Measurements from ENCODE around the gene RNF141.

RNF141 gene

GRCh38 chr11:10540915-10541560 lies at the start of gene RNF141:
Gene RNF141 (minus strand): TSS chr11:10541187. CDS start chr11:10534158, 7,029 bp downstream.
- H3K4me3 ChIP-seq (ENCODE audit: low read depth, low read length), result peak within 1 kb of the TSS; percentile 85
- H3K27ac ChIP-seq (ENCODE audit: extremely low read depth, low read depth, low read length), result no peak within 1 kb of the TSS; the same call in 1 of the 2 replicates
- ChIA-PET CTCF (interaction anchor here (0.6 to 3.1 kb wide), 35 partner anchors 9 to 230 kb away, joined by 3 to 25 read pairs (median 4); partner anchors contain the start of gene AMPD3), POLR2A (interaction anchor here (0.6 to 2.3 kb wide), 16 partner anchors 8 to 1489 kb away, joined by 3 to 13 read pairs (median 4); partner anchors contain the start of genes ADM, AMPD3, CTR9 and EIF4G2)
- H3K36me3 ChIP-seq (ENCODE audit: control insufficient read depth in 2 of 2, insufficient read depth in 1 of 2, low read length in 2 of 2), result no peaks in the 10 kb centered on the region
- H3K4me1 ChIP-seq (ENCODE audit: control insufficient read depth, insufficient read depth, low read length), result no peaks in the 10 kb centered on the region
- H3K9me3 ChIP-seq (ENCODE audit: control insufficient read depth, insufficient read depth, low read depth, low read length), result no peaks in the 10 kb centered on the region
- TF ChIP-seq ZNF394 (tag by site-specific recombination; IDR thresholded peaks at IDR 0.05; ENCODE audit: borderline replicate concordance), result no peak
- peak; percentile 46; the same call in 1 of the 2 replicates for TF ChIP-seq ZNF341 (tag by site-specific recombination; IDR thresholded peaks at IDR 0.05; ENCODE audit: low read depth)
- TF ChIP-seq GLIS1 (tag by site-specific recombination; IDR thresholded peaks at IDR 0.05), result peak; percentile 69
- peak; percentile 50; the same call in 1 of the 2 replicates for TF ChIP-seq SCRT2 (tag by site-specific recombination; IDR thresholded peaks at IDR 0.05)
- no peak for TF ChIP-seq ZBTB7A (tag by site-specific recombination; IDR thresholded peaks at IDR 0.05; ENCODE audit: low read depth)
- 0 out of 2 replicates have a peak, but pooled peaks have one; percentile 7 for TF ChIP-seq OSR2 (tag by site-specific recombination; IDR thresholded peaks at IDR 0.05)
- TF ChIP-seq ZNF416 (tag by site-specific recombination; IDR thresholded peaks at IDR 0.05), result no peak
- no peak; the same call in 1 of the 2 replicates for TF ChIP-seq ZBTB48 (tag by site-specific recombination; IDR thresholded peaks at IDR 0.05)
- peak; percentile 97 for TF ChIP-seq ZNF449 (tag by site-specific recombination; IDR thresholded peaks at IDR 0.05)
- peak; percentile 83 for TF ChIP-seq GLIS2 (tag by site-specific recombination; IDR thresholded peaks at IDR 0.05)
- TF ChIP-seq ZBTB26 (tag by site-specific recombination; optimal IDR thresholded peaks at IDR 0.05), result peak; percentile 88
- TF ChIP-seq ZNF558 (tag by site-specific recombination; IDR thresholded peaks at IDR 0.05), result no peak
- TF ChIP-seq ZIC2 (tag by site-specific recombination; IDR thresholded peaks at IDR 0.05), result peak; percentile 75
- TF ChIP-seq TCF7L2 (IDR thresholded peaks at IDR 0.05; ENCODE audit: borderline replicate concordance, low read depth, low read length), result peak; percentile 12; the same call in 1 of the 2 replicates
- peak; percentile 69; the same call in 1 of the 2 replicates for TF ChIP-seq ZBTB10 (tag by site-specific recombination; IDR thresholded peaks at IDR 0.05)
- peak; percentile 53; the same call in 1 of the 2 replicates for TF ChIP-seq ZNF843 (tag by site-specific recombination; IDR thresholded peaks at IDR 0.05)
- 0 out of 2 replicates have a peak, but pooled peaks have one; percentile 65 for TF ChIP-seq ZNF501 (tag by site-specific recombination; IDR thresholded peaks at IDR 0.05)
- TF ChIP-seq REPIN1 (tag by site-specific recombination; IDR thresholded peaks at IDR 0.05; ENCODE audit: low read depth), result no peak
- peak; percentile 66 for TF ChIP-seq KLF17 (tag by site-specific recombination; IDR thresholded peaks at IDR 0.05)
- TF ChIP-seq ZNF48 (tag by site-specific recombination; IDR thresholded peaks at IDR 0.05), result no peak
- no peak for TF ChIP-seq ZNF221 (tag by site-specific recombination; IDR thresholded peaks at IDR 0.05; ENCODE audit: borderline replicate concordance)
- no peak for TF ChIP-seq ZNF530 (tag by site-specific recombination; IDR thresholded peaks at IDR 0.05; ENCODE audit: low read depth)
- TF ChIP-seq ZSCAN30 (tag by site-specific recombination; IDR thresholded peaks at IDR 0.05), result peak; percentile 60; the same call in 1 of the 2 replicates
- TF ChIP-seq SP2 (tag by site-specific recombination; IDR thresholded peaks at IDR 0.05), result peak; percentile 64
- 0 out of 2 replicates have a peak, but pooled peaks have one; percentile 11 for TF ChIP-seq ZSCAN4 (tag by site-specific recombination; IDR thresholded peaks at IDR 0.05)
- peak; percentile 34 for TF ChIP-seq EGR2 (tag by site-specific recombination; IDR thresholded peaks at IDR 0.05; ENCODE audit: low read depth)
- no peak for TF ChIP-seq ZNF658 (tag by site-specific recombination; IDR thresholded peaks at IDR 0.05)
- TF ChIP-seq MYNN (tag by site-specific recombination; IDR thresholded peaks at IDR 0.05; ENCODE audit: borderline replicate concordance), result no peak
